Neural progenitor cell (in vitro differentiated cells): ENCODE data around the gene TENT4A. TPM values are rescaled to one million over a fixed set of nuclear protein-coding genes. Genes with fewer than 3 reads are reported as not detected.

ENCODE experiments used
- DNase-seq: peaks from one replicate; pipeline ENCODE4 v3.0.0-alpha.2; 2016; ENCODE audit warnings: low spot score
- H2AFZ ChIP-seq: fragments of 200-600 bp; sonication (generic); replicated peaks from 2 replicates; pipeline ENCODE4 v1.6.1; 2016; ENCODE audit warnings: antibody characterized with exemption
- H3F3A ChIP-seq: fragments of 200-600 bp; sonication (generic); 2 replicates; pipeline ENCODE4 v1.6.1; 2016; ENCODE audit warnings: antibody characterized with exemption, low read depth
- H3K27ac ChIP-seq: fragments of 200-600 bp; sonication (generic); 2 replicates; pipeline ENCODE4 v1.5.1; 2016; ENCODE audit warnings: mild to moderate bottlenecking
- H3K27me3 ChIP-seq: fragments of 200-600 bp; sonication (generic); 2 replicates; pipeline ENCODE4 v1.6.1; 2016; ENCODE audit warnings: mild to moderate bottlenecking, moderate library complexity
- H3K36me3 ChIP-seq: fragments of 200-600 bp; sonication (generic); 2 replicates; pipeline ENCODE4 v1.5.1; 2016
- H3K4me1 ChIP-seq: fragments of 200-600 bp; sonication (generic); 2 replicates; pipeline ENCODE4 v1.6.1; 2016; ENCODE audit warnings: mixed run types
- H3K4me2 ChIP-seq: fragments of 200-600 bp; sonication (generic); 2 replicates; pipeline ENCODE4 v1.6.1; 2016
- H3K4me3 ChIP-seq: fragments of 200-600 bp; sonication (generic); 2 replicates; pipeline ENCODE4 v1.5.1; 2016
- H3K79me2 ChIP-seq: fragments of 200-600 bp; sonication (generic); 2 replicates; pipeline ENCODE4 v1.6.1; 2016; ENCODE audit warnings: low read depth
- H3K9ac ChIP-seq: fragments of 200-600 bp; sonication (generic); 2 replicates; pipeline ENCODE4 v1.6.1; 2016
- H3K9me3 ChIP-seq: fragments of 200-600 bp; sonication (generic); 2 replicates; pipeline ENCODE4 v1.5.1; 2016; ENCODE audit warnings: low read depth
- H4K20me1 ChIP-seq: fragments of 200-600 bp; sonication (generic); 2 replicates; pipeline ENCODE4 v1.6.1; 2016; ENCODE audit warnings: low read depth
- H3K27ac Mint-ChIP-seq: 3 replicates; pipeline ENCODE4 v1.8.0; 2021; ENCODE audit warnings: mixed read lengths
- H3K27me3 Mint-ChIP-seq: 2 replicates; pipeline ENCODE4 v1.8.0; 2022; ENCODE audit warnings: low read depth, mild to moderate bottlenecking, inconsistent platforms, moderate library complexity, mixed read lengths; ENCODE audit not compliant: insufficient read depth
- H3K36me3 Mint-ChIP-seq: 3 replicates; pipeline ENCODE4 v1.8.0; 2021; ENCODE audit warnings: mixed read lengths
- H3K4me1 Mint-ChIP-seq: 3 replicates; pipeline ENCODE4 v1.8.0; 2021; ENCODE audit warnings: mixed read lengths
- H3K4me3 Mint-ChIP-seq: 3 replicates; pipeline ENCODE4 v1.8.0; 2021; ENCODE audit warnings: mild to moderate bottlenecking, moderate library complexity, mixed read lengths
- H3K9me3 Mint-ChIP-seq: 3 replicates; pipeline ENCODE4 v1.8.0; 2020; ENCODE audit warnings: mixed read lengths
- EZH2 ChIP-seq: fragments of 200-600 bp; sonication (generic); IDR thresholded peaks from 2 replicates; pipeline ENCODE4 v1.6.1; 2017; ENCODE audit warnings: antibody characterized with exemption, mild to moderate bottlenecking, moderate library complexity
- EZH2phosphoT487 ChIP-seq: fragments of 200-600 bp; sonication (generic); IDR thresholded peaks from 2 replicates; pipeline ENCODE4 v1.6.1; 2017; ENCODE audit warnings: antibody characterized with exemption
- total RNA-seq: library from RNA; depleted of rRNA; stranded (reverse); fragments of >200 nt; gene quantifications from 2 replicates; pipeline ENCODE4 v1.2.3, GENCODE V29; 2015; ENCODE audit warnings: low replicate concordance
- TF ChIP-seq, protein P1 (sequence below): fragments of 200-600 bp; sonication (generic); IDR thresholded peaks from 2 replicates; pipeline ENCODE4 v1.5.1; 2017; ENCODE audit warnings: antibody characterized with exemption, mild to moderate bottlenecking

TENT4A gene
- total RNA-seq, 1 donor from 2014 or later, result 20.9 TPM

DNA sequence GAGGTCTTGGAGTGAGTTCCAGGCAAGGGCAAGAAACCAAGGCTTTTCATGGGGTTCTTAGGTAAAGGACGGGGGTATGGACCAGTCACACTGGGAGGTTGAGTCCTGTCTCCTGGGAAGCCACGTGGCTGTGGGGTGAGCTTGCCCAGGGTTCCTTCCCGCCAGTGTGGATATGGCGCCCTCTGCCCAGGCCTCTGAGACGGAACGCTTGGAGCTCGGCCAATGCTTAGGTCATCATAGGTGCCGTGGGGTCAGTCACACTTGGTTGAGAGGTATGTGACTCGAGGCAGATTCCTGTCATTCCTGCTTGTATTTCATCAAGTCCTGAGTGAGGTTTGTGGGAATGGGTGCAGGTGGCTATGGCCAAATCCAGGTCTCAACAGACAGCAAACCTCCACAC is 46.2 kb downstream of the TENT4A start:
- DNase-seq, result no peak
- Mint-ChIP-seq H3K27me3 (peaks cover 3% of the 10 kb centered on the region), H3K27ac (no peak overlapping the region), H3K4me3 (no peak overlapping the region), H3K4me1 (no peaks in the 10 kb centered on the region), H3K36me3 (peaks cover 30% of the 10 kb centered on the region), H3K9me3 (no peaks in the 10 kb centered on the region)
- H3K4me1 ChIP-seq, result no peaks in the 10 kb centered on the region
- no peak overlapping the region for H3K27ac ChIP-seq
- H3K4me3 ChIP-seq, result no peak overlapping the region
- no peaks in the 10 kb centered on the region for H3F3A ChIP-seq
- no peaks in the 10 kb centered on the region for H3K79me2 ChIP-seq
- H3K9ac ChIP-seq, result no peak overlapping the region
- no peaks in the 10 kb centered on the region for H4K20me1 ChIP-seq
- TF ChIP-seq, protein P1, sequence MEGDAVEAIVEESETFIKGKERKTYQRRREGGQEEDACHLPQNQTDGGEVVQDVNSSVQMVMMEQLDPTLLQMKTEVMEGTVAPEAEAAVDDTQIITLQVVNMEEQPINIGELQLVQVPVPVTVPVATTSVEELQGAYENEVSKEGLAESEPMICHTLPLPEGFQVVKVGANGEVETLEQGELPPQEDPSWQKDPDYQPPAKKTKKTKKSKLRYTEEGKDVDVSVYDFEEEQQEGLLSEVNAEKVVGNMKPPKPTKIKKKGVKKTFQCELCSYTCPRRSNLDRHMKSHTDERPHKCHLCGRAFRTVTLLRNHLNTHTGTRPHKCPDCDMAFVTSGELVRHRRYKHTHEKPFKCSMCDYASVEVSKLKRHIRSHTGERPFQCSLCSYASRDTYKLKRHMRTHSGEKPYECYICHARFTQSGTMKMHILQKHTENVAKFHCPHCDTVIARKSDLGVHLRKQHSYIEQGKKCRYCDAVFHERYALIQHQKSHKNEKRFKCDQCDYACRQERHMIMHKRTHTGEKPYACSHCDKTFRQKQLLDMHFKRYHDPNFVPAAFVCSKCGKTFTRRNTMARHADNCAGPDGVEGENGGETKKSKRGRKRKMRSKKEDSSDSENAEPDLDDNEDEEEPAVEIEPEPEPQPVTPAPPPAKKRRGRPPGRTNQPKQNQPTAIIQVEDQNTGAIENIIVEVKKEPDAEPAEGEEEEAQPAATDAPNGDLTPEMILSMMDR, result peak; percentile 7
- TF ChIP-seq EZH2 (no peak), EZH2phosphoT487 (no peak)
- H3K27me3 ChIP-seq, result no peaks in the 10 kb centered on the region
- no peak overlapping the region for H2AFZ ChIP-seq
- H3K9me3 ChIP-seq, result no peaks in the 10 kb centered on the region
- no peaks in the 10 kb centered on the region for H3K36me3 ChIP-seq
- H3K4me2 ChIP-seq, result no peak overlapping the region

DNA sequence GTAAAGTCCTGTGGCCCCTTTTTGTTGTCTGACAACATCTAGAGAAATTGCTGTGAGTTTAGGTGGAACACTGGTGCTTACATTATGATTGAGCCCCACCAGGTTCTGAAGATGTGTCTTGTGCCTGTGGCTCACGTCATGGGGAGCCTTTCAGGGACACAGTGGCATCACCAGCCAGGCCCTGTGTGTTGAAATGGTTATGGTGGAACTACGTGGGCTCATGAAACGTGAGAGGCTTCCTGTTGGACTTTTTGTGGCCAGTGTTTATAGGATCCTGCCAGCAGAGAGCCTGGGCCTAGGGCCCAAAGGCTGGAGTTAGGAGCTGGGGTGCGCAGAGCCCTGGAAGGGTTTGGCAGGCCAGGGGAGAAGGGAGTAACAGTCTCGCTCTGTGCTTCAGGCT is 46.8 kb downstream of the TENT4A start:
- Histone ChIP-seq H4K20me1 (no peaks in the 10 kb centered on the region), H3K9me3 (no peaks in the 10 kb centered on the region), H3K27me3 (no peaks in the 10 kb centered on the region), H2AFZ (no peak overlapping the region), H3F3A (no peaks in the 10 kb centered on the region), H3K79me2 (no peaks in the 10 kb centered on the region), H3K27ac (no peak overlapping the region), H3K4me1 (no peaks in the 10 kb centered on the region), H3K4me2 (no peak overlapping the region), H3K36me3 (no peaks in the 10 kb centered on the region), H3K4me3 (no peak overlapping the region), H3K9ac (no peak overlapping the region)
- no peak for DNase-seq
- Mint-ChIP-seq H3K4me1 (no peaks in the 10 kb centered on the region), H3K27me3 (peaks cover 2% of the 10 kb centered on the region), H3K27ac (no peak overlapping the region), H3K9me3 (no peaks in the 10 kb centered on the region), H3K4me3 (no peak overlapping the region), H3K36me3 (peaks cover 27% of the 10 kb centered on the region)
- no peak for TF ChIP-seq EZH2
- no peak for TF ChIP-seq EZH2phosphoT487
- TF ChIP-seq, protein P1, result no peak

DNA sequence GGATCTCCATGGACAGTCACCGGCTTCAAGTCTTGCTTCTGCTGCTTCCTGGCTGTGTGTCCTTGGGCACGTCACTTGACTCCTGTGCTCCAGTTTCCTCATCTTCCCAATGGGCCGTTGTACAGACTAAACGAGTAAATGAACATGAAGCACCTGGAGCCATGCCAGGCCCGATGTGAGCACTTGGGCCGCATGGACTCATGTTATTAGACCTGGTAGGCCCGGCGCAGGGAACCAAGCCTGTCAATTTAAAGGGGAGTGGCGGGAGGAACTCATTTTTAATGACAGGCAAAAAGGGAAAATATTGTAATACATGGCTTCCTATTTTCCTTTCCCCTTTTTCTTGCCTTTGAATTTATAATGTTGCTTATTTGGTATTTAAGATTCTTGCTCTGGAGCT is 47.5 kb downstream of the TENT4A start:
- H3K36me3 ChIP-seq, result no peaks in the 10 kb centered on the region
- TF ChIP-seq EZH2, result no peak
- TF ChIP-seq, protein P1, result no peak
- no peak for TF ChIP-seq EZH2phosphoT487
- peak overlapping the region; percentile 66 for H3K27ac Mint-ChIP-seq
- no peaks in the 10 kb centered on the region for H3K9me3 Mint-ChIP-seq
- peaks cover 20% of the 10 kb centered on the region for H3K36me3 Mint-ChIP-seq
- no peak for DNase-seq
- H3K4me3 ChIP-seq, result no peak overlapping the region
- H2AFZ ChIP-seq, result no peak overlapping the region
- H3K79me2 ChIP-seq, result no peaks in the 10 kb centered on the region
- H3K4me1 ChIP-seq, result no peaks in the 10 kb centered on the region
- H3K9ac ChIP-seq, result no peak overlapping the region
- H3K9me3 ChIP-seq, result no peaks in the 10 kb centered on the region
- no peak overlapping the region for H3K27ac ChIP-seq
- no peaks in the 10 kb centered on the region for H3K27me3 ChIP-seq
- H3K4me1 Mint-ChIP-seq, result no peaks in the 10 kb centered on the region
- H3F3A ChIP-seq, result no peaks in the 10 kb centered on the region
- peaks cover 2% of the 10 kb centered on the region for H3K27me3 Mint-ChIP-seq
- H3K4me3 Mint-ChIP-seq, result no peak overlapping the region
- no peak overlapping the region for H3K4me2 ChIP-seq
- no peaks in the 10 kb centered on the region for H4K20me1 ChIP-seq

DNA sequence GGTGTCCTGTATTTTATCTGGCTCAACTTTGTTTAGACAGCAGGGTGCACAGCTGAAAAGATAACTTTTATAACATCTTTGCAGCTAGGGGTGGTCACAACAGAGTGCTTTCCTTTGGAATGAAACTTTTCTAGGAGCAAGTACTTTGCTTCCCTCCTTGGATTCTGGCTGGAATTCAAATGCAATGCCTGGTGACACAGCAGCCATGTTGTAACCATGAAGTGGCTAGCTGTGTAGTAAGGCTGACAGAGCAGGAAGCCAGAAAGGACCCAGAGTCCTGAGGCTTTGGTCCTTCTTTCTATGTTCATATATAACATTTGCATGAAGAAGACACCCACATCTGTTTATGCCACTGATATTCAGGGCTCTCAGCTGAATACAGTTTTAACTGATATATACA is 48.1 kb downstream of the TENT4A start:
- Histone ChIP-seq H2AFZ (no peak overlapping the region), H3K9me3 (no peaks in the 10 kb centered on the region), H3K79me2 (no peaks in the 10 kb centered on the region), H3K27ac (no peak overlapping the region), H3K27me3 (no peaks in the 10 kb centered on the region), H3K4me1 (no peaks in the 10 kb centered on the region), H3F3A (no peaks in the 10 kb centered on the region), H3K9ac (no peak overlapping the region), H3K4me2 (no peak overlapping the region), H3K36me3 (no peaks in the 10 kb centered on the region), H4K20me1 (no peaks in the 10 kb centered on the region), H3K4me3 (no peak overlapping the region)
- Mint-ChIP-seq H3K27me3 (peaks cover 2% of the 10 kb centered on the region), H3K36me3 (peaks cover 15% of the 10 kb centered on the region), H3K9me3 (no peaks in the 10 kb centered on the region), H3K4me1 (no peaks in the 10 kb centered on the region), H3K4me3 (no peak overlapping the region), H3K27ac (no peak overlapping the region)
- TF ChIP-seq EZH2phosphoT487 (no peak), EZH2 (no peak)
- TF ChIP-seq, protein P1, result no peak
- no peak for DNase-seq
